Measurements from ENCODE around the gene SAMD13.

- TF ChIP-seq CTCF (IDR thresholded peaks at IDR 0.05 in 2 of 3, conservative IDR thresholded peaks at IDR 0.05 in 1 of 3; ENCODE audit: control insufficient read depth in 2 of 3, extremely low read depth in 1 of 3, insufficient read depth in 1 of 3, low read depth in 3 of 3, low read length in 3 of 3): no peak
- TF ChIP-seq MAX (IDR thresholded peaks at IDR 0.05; ENCODE audit: low read depth, low read length): no peak
- TF ChIP-seq ZNF24 (IDR thresholded peaks at IDR 0.05): no peak
- no peak for TF ChIP-seq CHD4 (IDR thresholded peaks at IDR 0.05)
- TF ChIP-seq ZNF384 (IDR thresholded peaks at IDR 0.05; ENCODE audit: borderline replicate concordance, low read depth, low read length): no peak
- TF ChIP-seq EZH2 (IDR thresholded peaks at IDR 0.05; ENCODE audit: borderline replicate concordance, control insufficient read depth, low read depth, low read length): no peak
Measured at GRCh38 chr1:84361796-84362195, 60.3 kb downstream of the SAMD13 start.

Data from GM12878 (cell line).